ENCODE results near the gene TBL2.
"Not testable (repeated sequence)": the region's sequence is repeated elsewhere in the genome, so short reads cannot be mapped to it uniquely, and the experiment has no call there.

Gene TBL2, protein sequence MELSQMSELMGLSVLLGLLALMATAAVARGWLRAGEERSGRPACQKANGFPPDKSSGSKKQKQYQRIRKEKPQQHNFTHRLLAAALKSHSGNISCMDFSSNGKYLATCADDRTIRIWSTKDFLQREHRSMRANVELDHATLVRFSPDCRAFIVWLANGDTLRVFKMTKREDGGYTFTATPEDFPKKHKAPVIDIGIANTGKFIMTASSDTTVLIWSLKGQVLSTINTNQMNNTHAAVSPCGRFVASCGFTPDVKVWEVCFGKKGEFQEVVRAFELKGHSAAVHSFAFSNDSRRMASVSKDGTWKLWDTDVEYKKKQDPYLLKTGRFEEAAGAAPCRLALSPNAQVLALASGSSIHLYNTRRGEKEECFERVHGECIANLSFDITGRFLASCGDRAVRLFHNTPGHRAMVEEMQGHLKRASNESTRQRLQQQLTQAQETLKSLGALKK

DNA sequence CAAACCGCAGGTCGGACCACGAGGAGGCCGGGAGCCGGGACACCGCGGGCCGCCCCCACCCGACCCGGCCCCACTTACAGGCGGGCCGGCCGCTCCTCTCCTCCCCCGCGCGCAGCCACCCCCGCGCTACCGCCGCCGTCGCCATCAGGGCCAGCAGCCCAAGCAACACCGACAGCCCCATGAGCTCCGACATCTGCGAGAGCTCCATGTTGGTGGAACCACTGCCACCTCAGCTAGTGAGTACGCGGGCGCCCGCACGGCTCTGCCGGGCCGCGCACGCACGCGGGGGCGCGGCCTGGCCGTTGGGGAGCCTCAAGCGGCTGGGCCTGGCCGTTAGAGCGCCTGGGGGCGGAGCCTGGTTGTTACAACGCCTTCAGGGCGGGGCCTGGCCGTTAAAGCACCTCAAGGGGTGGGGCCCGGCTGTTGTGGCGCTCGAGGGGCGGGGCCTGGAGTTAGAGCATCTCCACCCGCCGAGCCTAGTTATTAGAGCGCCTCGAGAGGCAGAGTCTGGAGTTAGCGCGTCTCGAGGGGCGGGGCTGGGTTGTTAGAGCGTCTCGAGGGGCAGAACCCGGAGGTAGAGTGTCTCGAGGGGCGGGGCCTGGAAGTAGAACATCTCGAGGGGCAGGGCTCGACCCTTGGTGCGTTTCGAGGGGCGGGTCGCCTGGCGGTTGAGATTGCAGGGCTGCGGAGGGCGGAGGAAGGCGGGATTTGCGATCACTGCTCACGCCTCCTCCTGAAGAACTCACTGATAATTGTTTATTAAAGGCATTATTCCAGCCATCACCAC, at the start of gene TBL2:
TSS of gene TBL2 (minus strand) at position 238 of the 787 bp plus-strand sequence. CDS start at position 208, 30 bp downstream.
- DNase-seq (ENCODE audit: low spot score), result peak; percentile 100

DNA sequence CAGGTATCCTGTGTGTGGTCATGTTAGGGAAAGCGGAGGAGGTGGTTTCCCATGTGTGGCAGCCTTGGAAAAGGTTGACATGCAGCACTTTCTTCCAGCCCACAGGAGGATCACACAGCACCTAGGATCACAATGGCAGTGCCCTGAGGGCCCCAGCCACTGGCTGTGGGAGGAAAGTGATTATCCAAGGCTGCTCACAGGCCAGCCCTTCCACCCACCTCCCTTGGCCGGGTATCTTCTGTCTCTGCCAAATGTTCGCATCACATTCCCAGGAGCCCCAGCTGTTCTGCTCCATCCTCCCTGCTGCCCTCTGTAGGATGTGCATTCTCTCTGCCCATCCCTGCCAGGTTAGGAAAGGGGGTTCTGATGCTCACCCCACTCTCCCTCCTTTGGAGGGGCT, 48.4 kb upstream of the TBL2 start:
- no peak for DNase-seq (ENCODE audit: low spot score)

DNA sequence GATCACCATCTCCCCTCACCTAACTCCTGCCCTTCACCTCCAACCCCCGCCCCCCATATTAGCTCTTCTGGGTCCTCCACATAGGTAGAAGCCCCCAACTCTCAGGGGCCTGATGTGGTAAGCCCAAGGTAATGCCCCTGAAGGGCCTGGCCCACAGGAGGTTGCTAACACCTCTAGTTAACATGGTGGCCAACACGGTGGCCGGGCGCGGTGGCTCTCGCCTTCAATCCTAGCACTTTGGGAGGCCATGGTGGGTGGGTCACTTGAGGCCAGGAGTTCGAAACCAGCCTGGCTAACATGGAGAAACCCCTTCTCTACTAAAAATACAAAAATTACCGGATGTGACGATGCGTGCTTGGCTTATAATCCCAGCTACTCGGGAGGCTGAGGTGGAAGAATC, 46.9 kb upstream of the TBL2 start:
- no peak for DNase-seq (ENCODE audit: low spot score)

DNA sequence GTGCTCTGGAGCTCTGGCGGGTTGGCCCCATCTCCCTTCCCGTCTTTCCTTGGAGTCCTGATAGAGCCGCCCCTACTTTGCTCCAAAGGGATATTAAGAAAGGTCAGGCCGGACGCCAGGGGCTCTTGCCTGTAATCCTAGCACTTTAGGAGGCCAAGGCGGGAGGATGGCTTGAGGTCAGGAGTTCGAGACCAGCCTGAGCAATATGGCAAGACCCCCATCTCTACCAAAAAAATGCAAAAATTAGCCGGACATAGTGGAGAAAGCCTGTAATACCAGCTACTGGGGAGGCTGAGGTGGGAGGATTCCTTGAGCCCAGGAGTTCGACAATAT, 46.3 kb upstream of the TBL2 start:
- DNase-seq (ENCODE audit: low spot score), result no peak

DNA sequence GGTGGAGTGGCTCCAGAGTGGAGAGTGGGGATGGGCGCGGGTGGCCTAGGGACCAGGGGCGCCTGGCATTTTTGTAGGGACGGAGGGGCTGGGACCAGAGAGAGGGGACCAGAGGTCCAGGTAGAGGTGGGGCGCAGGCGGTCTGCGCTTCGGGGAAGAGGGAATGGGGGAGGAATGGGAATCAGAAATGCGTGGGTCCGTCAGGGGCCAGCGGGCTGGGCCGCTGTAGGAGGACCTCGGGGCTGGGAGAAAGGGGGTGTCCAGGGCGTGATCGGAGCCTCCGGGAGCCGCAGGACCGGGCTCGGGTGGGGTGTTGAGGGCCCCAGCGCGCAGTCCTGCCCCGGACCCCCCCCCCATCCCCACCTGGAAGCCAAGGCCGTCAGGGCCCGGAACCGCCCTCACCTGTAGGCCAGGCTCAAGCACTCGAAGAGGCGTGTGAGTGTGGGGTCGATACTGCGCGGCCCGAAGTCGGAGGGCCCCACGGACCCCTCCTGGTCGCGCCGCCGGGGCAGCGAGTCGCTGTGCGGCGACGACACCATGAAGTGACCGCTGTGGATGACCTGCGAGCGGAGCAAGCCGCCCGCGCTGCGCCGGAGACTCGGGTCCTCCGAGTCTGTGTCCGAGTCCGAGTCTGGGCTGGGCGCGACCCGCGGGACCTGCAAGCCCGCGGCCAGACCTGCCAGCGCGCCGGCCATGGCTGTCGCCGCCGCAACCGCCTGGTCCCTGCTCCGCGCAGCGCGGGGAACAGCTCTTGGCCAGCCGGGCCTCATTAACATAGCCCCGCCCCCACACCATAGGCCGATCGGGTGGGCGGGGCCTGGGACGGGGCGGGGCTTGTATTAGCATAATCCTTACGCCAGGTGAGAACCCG, 45.7 kb upstream of the TBL2 start, which contains the start of gene MLXIPL:
TSS of gene MLXIPL (minus strand) at position 725 of the 871 bp plus-strand sequence. CDS start at position 695, 30 bp downstream.
- peak; percentile 96 for DNase-seq (ENCODE audit: low spot score)

DNA sequence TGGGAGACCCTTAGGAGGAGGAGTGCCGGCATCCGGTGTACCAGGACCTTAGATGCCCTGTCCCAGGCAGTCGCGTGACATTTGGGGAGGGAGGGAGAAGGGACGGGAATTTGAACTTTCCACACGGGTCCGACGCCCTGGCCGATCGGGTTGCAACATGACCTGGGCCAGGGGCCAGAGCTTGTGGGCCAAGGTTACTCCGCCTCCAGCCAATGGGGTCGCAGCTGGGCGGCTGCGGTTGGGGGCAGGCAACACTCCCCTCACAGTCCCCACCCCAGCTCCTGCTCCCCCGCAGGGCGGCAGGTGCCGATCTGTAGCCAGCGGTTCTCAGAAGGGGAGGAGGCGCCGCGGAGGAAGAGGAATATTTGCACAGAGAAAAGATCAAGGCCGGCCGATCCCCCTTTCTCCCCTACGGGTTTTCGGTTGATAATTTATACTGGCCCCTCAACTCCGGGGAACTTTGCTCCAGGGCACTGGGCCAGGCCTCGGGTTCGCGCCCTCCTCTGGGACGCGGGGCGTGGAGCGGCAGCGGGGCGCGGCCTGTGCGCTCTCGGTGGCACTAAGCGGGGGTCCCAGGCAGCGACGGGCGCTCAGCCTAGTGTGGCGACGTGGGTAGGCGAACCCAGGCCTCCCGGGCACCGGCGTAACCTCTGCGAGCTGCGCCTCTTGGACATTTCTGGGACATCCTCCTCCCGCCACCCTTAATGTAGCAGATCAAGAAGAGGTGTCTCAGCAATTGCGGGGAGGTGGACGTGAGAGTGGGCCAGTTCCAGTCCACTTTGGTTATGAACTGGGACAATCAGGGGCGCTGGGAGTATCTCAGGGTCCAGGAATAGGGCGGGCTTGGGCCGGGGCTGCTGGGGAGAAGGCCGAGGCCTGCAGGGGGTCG, 44.8 kb upstream of the TBL2 start:
- peak; percentile 48 for DNase-seq (ENCODE audit: low spot score)

DNA sequence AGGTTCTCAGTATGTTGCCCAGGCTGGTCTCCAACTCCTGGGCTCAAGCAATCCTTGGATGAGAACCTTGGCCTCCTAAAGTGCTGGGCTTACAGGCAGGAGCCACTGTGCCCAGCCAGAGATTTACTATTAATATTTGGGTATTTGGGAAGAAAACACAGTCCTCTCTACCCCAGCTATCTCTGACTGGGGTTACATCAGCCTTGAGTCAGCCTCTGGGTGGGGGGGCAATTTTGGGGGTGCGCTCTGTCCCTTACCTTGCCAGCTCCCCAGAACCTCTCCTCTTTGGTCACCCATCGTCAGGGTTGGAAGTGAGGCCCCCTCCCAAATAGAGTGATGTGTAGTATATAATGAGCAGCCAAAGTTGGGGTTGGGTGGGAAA, 44.1 kb upstream of the TBL2 start:
- DNase-seq (ENCODE audit: low spot score), result no peak

DNA sequence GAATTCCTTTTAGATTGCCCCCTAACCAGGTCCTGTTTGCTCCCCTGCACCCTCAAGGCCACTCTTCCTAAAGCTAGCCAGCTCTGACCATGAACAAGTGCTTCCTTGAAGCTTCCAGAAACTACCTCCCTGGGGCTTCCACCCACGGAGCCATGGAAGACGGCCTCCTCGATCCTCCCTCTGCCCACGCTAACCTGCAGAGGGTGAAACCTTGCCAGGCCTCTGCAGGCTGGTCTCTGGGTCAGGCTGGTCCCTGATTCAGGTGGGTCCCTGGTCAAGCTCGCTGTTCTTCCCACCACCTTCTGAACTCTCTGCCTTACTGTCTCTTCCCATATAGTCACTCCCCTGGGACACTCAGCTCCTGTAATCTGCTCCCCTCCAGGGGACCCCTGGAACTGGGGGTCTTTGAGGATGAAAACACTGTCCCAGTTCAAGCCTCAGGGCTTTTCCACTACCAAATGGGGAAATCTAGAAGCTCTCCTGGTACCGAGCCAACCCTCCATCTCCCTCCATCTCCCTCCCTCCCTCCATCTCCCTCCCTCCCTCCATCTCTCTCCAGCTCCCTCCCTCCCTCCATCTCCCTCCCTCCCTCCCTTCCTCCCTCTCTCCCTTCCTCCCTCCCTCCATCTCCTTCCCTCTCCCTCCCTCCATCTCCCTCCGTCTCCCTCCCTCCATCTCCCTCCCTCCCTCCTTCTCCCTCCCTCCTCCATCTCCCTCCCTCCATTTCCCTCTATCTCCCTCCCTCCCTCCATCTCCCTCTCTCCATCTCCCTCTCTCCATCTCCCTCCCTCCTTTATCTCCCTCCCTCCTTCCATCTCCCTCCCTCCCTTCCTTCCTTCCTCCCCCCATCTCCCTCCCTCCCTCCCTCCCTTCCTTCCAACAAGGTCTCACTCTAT, 43.0 kb upstream of the TBL2 start:
- DNase-seq (ENCODE audit: low spot score), result no peak

DNA sequence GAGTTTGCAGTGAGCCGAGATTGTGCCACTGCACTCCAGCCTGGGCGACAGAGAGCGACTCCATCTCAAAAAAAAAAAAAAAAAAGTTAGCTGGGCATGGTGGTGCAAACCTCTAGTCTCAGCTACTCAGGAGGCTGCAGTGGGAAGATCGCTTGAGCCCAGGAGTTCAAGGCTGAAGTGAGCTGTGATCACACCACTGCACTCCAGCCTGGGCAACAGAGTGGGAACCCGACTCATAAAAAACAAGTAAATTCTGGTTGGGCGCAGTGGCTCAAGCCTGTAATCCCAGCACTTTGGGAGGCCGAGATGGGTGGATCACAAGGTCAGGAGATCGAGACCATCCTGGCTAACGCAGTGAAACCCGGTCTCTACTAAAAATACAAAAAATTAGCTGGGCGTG, 41.0 kb upstream of the TBL2 start:
- DNase-seq (ENCODE audit: low spot score), result not testable (repeated sequence)

DNA sequence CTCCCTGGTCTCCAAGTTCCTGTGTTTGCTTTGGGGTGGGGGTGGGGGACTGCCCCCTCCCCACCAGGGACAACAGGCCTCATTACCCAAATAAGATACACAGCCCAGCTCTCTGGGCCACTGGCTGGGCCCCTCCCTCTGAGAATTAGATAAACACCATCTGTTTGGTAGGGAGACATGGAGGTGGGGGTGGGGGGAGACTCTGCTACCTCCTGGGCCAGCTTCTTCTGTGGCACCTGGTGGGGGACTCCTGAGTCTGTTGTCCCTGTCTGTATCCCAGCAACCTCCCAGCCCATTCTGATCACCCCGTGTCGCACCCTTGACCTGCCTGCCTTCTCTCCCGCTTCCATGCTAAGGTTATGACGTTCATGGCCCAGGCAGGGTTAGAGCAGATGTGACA, 40.2 kb upstream of the TBL2 start:
- no peak for DNase-seq (ENCODE audit: low spot score)

DNA sequence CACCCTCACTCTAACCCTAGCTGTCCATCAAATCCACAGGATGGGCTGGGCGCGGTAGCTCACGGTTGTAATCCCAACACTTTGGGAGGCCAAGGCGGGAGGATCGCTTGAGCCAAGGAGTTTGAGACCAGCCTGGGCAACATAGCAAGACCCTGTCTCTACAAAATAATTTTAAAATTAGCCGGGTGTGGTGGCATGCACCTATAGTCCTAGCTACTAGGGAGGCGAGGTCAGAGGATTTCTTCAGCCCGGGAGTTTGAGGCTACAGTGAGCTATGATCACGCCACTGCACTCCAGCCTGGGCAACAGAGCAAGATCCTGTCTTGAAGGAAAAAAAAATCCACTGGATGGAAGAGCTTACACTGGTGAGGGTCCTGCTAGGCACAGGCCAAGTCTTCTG, 39.1 kb upstream of the TBL2 start:
- DNase-seq (ENCODE audit: low spot score), result not testable (repeated sequence)

DNA sequence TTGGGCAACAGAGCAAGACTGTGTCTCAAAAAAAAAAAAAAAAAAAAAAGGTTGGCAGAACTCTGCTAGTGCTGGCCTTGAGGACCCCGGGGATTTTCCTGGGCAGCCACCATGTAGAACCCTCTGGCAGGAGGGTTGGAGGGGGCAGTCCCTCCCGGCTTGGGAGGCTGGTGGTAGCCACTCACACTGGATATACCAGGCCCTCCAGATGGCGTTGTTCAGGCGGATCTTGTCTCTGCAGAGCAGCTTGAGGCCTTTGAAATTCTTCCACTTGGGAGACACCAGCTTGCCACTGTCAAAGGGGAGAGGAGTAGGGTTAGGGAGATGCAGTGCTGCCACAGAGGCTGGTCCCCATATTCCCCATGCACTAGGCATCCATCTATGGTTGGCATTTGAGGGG, 37.5 kb upstream of the TBL2 start:
- DNase-seq (ENCODE audit: low spot score), result no peak

DNA sequence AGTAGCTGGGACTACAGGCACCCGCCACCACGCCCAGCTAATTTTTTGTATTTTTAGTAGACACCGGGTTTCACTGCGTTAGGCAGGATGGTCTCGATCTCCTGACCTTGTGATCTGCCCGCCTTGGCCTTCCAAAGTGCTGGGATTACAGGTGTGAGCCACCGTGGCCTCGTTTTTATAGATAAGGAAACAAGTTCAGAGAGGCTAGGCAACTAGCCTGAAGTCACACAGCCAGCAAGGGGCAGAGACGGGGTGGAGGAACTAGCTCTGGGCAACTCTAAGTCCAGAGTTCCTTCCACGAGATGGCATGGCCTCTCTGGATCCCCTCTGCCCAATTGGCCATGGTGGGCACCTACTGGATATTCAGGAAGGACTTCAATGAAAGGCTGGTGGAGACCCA, 36.6 kb upstream of the TBL2 start:
- not testable (repeated sequence) for DNase-seq (ENCODE audit: low spot score)

DNA sequence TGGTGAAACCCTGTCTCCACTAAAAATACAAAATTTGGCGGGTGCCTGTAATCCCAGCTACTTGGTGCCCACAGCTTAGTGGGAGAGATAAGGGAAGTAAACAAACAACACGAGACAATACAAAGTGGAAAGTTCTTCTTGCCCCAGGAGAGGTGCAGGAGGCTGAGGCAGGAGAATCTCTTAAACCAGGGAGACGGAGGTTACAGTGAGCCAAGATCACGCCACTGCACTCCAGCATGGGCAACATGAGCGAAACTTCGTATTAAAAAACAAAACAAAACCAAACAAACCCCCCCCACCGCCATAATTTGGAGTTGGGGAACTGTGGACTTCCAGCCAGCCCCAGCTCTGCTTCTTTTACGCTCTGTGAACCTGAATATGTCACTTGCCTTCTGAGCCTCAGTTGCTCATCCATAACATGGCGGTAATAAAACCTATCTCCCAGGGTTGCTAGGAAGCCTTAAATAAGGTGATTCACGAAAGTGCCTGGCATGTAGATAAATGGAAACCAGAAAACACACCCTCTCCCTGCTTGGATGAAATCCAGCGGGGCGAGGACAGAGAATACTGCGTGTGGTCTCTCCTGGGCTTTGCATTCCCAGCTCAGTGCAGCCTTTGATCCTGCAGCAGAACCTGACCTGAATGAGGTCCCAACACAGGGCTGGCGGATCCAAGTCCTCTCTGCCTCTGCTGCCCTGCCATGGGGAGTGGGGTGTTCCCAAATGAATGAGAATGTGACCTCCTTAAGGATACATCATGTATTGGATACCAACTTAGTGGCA, 35.8 kb upstream of the TBL2 start:
- DNase-seq (ENCODE audit: low spot score), result peak; percentile 81

DNA sequence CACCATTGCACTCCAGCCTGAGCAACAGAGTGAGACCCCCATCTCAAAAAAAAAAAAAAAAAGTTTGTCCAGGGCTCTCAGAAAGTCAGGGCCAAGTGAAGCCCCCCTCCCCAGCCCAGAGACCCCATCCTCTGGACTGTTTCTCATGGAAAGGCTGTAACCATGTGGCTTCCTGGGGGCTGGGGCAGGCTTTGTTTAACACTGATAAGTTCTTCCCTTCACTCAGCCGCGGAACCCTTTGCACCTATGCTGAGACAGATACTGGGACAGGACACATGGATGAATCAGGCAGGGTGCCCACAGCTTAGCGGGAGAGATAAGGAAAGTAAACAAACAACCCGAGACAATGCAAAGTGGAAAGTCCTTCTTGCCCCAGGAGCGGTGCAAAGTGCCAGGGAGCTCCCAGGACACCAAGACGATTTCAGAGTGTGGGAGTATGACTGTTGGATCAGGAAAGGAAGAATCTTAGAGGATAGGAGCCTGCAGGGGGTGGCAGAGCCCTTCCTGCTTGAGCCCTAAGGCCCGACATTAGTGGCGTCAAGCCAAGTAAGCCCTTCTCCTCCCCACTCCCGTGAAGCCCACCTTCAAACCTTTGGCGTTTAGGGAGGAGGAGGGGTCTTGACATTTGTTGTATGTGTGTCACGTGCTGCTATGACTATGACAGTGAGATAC, 34.4 kb upstream of the TBL2 start:
- peak; percentile 89 for DNase-seq (ENCODE audit: low spot score)

DNA sequence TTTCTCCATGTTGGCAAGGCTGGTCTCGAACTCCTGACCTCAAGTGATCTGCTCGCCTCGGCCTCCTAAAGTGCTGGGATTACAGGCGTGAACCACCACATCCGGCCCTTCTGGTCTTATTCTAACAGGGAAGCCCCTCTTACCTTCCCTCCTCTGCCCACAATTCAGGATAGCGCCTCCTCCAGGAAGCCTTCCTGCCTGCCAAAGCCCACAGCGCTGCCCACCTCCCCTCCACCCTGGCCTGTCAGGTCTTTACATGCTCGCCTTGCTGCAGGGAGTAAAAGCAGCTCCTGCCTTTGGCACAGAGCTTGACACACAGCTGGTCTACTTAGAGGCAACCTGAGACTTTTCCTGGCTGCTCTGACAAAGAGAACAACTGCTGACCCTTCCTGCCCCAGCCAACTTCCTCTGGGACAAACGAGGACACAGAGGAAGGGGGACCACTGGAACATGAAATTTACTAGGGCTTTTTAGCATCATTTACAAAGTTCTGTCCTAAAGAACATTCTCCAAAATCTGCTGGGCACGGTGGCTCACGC, 32.7 kb upstream of the TBL2 start:
- no peak for DNase-seq (ENCODE audit: low spot score)

DNA sequence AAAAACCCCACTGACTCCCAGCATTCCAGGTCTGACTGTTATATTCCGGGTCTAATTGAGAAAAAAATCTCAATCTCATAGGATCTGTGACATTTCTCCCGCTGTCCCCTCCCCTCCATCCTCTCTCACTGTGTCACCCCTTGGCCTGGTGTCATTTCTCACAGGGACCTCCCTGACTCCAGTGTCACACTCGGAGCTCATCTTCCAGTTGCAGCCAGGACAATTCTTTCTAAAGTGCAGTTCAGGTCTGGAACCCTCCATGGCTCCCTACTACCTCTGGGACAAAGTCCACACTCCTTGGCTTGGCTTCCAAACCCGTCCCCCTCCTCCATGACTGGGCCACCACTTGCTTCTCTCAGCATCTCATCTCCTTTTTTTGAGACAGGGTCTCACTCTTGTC, 31.7 kb upstream of the TBL2 start:
- no peak for DNase-seq (ENCODE audit: low spot score)

DNA sequence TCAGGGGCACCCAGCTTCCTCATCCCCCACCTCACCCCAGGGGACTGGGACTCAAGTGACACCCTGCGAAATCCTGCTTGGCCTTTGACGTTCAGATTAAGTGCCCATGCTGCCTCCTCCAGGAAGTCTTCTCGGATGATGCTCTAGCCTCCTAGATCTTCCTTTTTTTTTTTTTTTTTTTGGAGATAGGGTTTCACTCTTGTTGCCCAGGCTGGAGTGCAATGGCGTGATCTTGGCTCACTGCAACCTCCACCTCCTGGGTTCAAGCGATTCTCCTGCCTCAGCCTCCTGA, 29.3 kb upstream of the TBL2 start:
- not testable (repeated sequence) for DNase-seq (ENCODE audit: low spot score)

Data from LoVo (cell line).